VCaP (cell line): ENCODE results near the gene SCN2A.

ENCODE experiments used
- H3K27ac ChIP-seq: fragments of 450-650 bp; 2 replicates; pipeline ENCODE4 v1.5.1; 2017
- CTCF ChIP-seq: fragments of 450-650 bp; conservative IDR thresholded peaks from 2 replicates; pipeline ENCODE4 v1.5.1; 2017; ENCODE audit warnings: mild to moderate bottlenecking, moderate library complexity

The SCN2A gene

GRCh38 chr2:165432234-165432966 lies 193.2 kb downstream of the SCN2A start:
- H3K27ac ChIP-seq, result no peak overlapping the region
- no peak for TF ChIP-seq CTCF

- no peak for TF ChIP-seq CTCF
- H3K27ac ChIP-seq, result no peak overlapping the region
Measured at GRCh38 chr2:165434865-165435496, 195.8 kb downstream of the SCN2A start.

- no peak for TF ChIP-seq CTCF
Measured at GRCh38 chr2:165435611-165436010, 196.4 kb downstream of the SCN2A start.

DNA sequence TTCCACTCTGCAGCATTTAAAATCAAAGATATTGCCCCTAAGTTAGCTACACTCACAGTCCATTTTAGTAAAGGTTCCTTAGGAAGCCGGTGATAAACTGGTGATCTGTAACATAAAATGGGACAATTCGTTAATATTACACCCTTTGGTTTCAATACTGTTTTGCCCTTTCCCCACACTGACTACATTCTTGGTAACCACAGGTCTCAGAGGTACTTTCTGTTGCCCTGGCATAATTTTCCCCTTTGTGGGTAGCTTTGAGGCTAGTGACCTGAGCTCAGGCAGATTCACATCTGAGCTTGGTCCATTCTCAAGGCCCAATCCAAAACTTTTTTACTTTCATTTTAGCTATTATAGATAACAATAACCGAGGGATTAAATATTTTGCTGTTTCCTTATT lies 197.3 kb downstream of the SCN2A start:
- no peak overlapping the region for H3K27ac ChIP-seq
- no peak for TF ChIP-seq CTCF

More at GRCh38 chr2:165435611-165436010, 196.4 kb downstream of the SCN2A start:
- H3K27ac ChIP-seq, result no peak overlapping the region

DNA sequence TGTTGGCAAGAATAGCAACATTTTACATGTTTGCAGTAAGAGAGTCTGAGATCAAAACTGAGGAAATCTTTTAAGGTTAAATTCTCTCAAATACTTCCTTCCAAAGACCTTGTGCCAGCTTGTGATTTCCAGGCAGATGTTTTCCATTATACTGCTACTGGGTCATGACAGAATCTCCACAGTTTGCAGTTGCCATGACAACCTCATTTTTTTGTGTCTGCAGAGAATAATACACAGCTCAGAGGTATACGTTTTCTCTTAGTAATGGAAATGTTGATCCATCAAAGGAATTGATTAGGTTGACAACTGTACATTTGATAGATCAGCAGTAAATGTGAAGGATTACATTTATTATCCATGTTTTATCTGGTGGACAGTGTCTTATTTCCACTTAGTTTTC lies 201.2 kb downstream of the SCN2A start:
- TF ChIP-seq CTCF, result no peak
- H3K27ac ChIP-seq, result no peak overlapping the region
